WTC11 (cell line): Measurements from ENCODE around the gene GTF3C1. TPM values are rescaled to one million over a fixed set of nuclear protein-coding genes. Genes with fewer than 3 reads are reported as not detected.

ENCODE experiments used
- ATAC-seq: fragments of 200-7000 bp; cut with Tn5 transposase; 2 replicates; pipeline ENCODE4 v1.10.0; 2021; ENCODE audit warnings: mild to moderate bottlenecking, moderate library complexity
- CTCF ChIA-PET: fragments of 300-600 bp; sonication (Branson Sonifier 250); formaldehyde crosslinking; loops from one replicate; lab custom pipeline; 2021; ENCODE audit warnings: antibody characterized with exemption; lab: Charles Lee
- POLR2A ChIA-PET: fragments of 350-600 bp; sonication (Branson Sonifier 250); formaldehyde crosslinking; loops from one replicate; lab custom pipeline; 2021; ENCODE audit warnings: antibody characterized with exemption; lab: Charles Lee
- DNase-seq: peaks from one replicate; pipeline ENCODE4 v3.0.0; 2021; ENCODE audit warnings: low spot score
- H3K27ac Mint-ChIP-seq: 2 replicates; pipeline ENCODE4 v1.8.0; 2021; ENCODE audit warnings: mixed read lengths
- H3K27me3 Mint-ChIP-seq: 2 replicates; pipeline ENCODE4 v1.8.0; 2021; ENCODE audit warnings: low read depth, mild to moderate bottlenecking, moderate library complexity, mixed read lengths
- H3K36me3 Mint-ChIP-seq: 2 replicates; pipeline ENCODE4 v1.8.0; 2021; ENCODE audit warnings: mixed read lengths
- H3K4me1 Mint-ChIP-seq: 2 replicates; pipeline ENCODE4 v1.8.0; 2022; ENCODE audit warnings: mixed read lengths
- H3K4me3 Mint-ChIP-seq: 2 replicates; pipeline ENCODE4 v1.8.0; 2021; ENCODE audit warnings: mild to moderate bottlenecking, moderate library complexity, mixed read lengths
- H3K9me3 Mint-ChIP-seq: 2 replicates; pipeline ENCODE4 v1.8.0; 2021; ENCODE audit warnings: mixed read lengths
- ATF1 ChIP-seq: sonication (generic); formaldehyde crosslinking; IDR thresholded peaks from 2 replicates; pipeline ENCODE4 v1.8.1; 2023; ENCODE audit warnings: mild to moderate bottlenecking, moderate library complexity, missing genetic modification reagents
- ATF6 ChIP-seq: sonication (generic); formaldehyde crosslinking; IDR thresholded peaks from 2 replicates; pipeline ENCODE4 v1.8.1; 2023; ENCODE audit warnings: mild to moderate bottlenecking, missing genetic modification reagents
- CDX4 ChIP-seq: fragments of 250-450 bp; sonication (Bioruptor Pico); IDR thresholded peaks from 2 replicates; pipeline ENCODE4 v1.9.0; 2021; ENCODE audit warnings: moderate library complexity, mild to moderate bottlenecking, inconsistent platforms, borderline replicate concordance
- CTCF ChIP-seq: fragments of 200-600 bp; IDR thresholded peaks from 2 replicates; pipeline ENCODE4 v1.8.0; 2022; ENCODE audit warnings: antibody characterized with exemption
- ETV6 ChIP-seq: sonication (generic); formaldehyde crosslinking; IDR thresholded peaks from 2 replicates; pipeline ENCODE4 v1.8.1; 2022; ENCODE audit warnings: mild to moderate bottlenecking, missing genetic modification reagents
- FOXP1 ChIP-seq: sonication (generic); formaldehyde crosslinking; IDR thresholded peaks from 2 replicates; pipeline ENCODE4 v1.8.0; 2022; ENCODE audit warnings: missing genetic modification reagents, mild to moderate bottlenecking, moderate library complexity, borderline replicate concordance
- FOXP4 ChIP-seq: sonication (generic); formaldehyde crosslinking; IDR thresholded peaks from 2 replicates; pipeline ENCODE4 v1.8.0; 2022; ENCODE audit warnings: mild to moderate bottlenecking, missing genetic modification reagents
- GTF2I ChIP-seq: fragments of 250-450 bp; sonication (Bioruptor Pico); conservative IDR thresholded peaks from 2 replicates; pipeline ENCODE4 v1.4.0; 2021; ENCODE audit warnings: mild to moderate bottlenecking
- MLX ChIP-seq: sonication (generic); formaldehyde crosslinking; IDR thresholded peaks from 2 replicates; pipeline ENCODE4 v1.8.1; 2023; ENCODE audit warnings: mild to moderate bottlenecking, missing genetic modification reagents, moderate library complexity
- NR3C1 ChIP-seq: sonication (generic); formaldehyde crosslinking; conservative IDR thresholded peaks from 2 replicates; pipeline ENCODE4 v1.8.1; 2023; ENCODE audit warnings: low read depth, mild to moderate bottlenecking, missing genetic modification reagents
- PRDM15 ChIP-seq: sonication (generic); formaldehyde crosslinking; IDR thresholded peaks from 2 replicates; pipeline ENCODE4 v1.8.0; 2022; ENCODE audit warnings: missing genetic modification reagents
- STAT6 ChIP-seq: sonication (generic); formaldehyde crosslinking; conservative IDR thresholded peaks from 2 replicates; pipeline ENCODE4 v1.8.1; 2023; ENCODE audit warnings: mild to moderate bottlenecking, low read depth, missing genetic modification reagents, moderate library complexity
- TP53 ChIP-seq: sonication (generic); formaldehyde crosslinking; IDR thresholded peaks from 2 replicates; pipeline ENCODE4 v1.8.1; 2023; ENCODE audit warnings: mild to moderate bottlenecking, missing genetic modification reagents
- ZNF219 ChIP-seq: sonication (generic); formaldehyde crosslinking; IDR thresholded peaks from 2 replicates; pipeline ENCODE4 v1.8.0; 2023; ENCODE audit warnings: missing genetic modification reagents, mild to moderate bottlenecking, borderline replicate concordance
- ZNF232 ChIP-seq: sonication (generic); formaldehyde crosslinking; IDR thresholded peaks from 2 replicates; pipeline ENCODE4 v1.8.0; 2022; ENCODE audit warnings: mild to moderate bottlenecking, missing genetic modification reagents
- ZNF263 ChIP-seq: sonication (generic); formaldehyde crosslinking; IDR thresholded peaks from 2 replicates; pipeline ENCODE4 v1.8.1; 2022; ENCODE audit warnings: low read depth, mild to moderate bottlenecking, moderate library complexity, missing genetic modification reagents
- ZNF512 ChIP-seq: sonication (generic); formaldehyde crosslinking; IDR thresholded peaks from 2 replicates; pipeline ENCODE4 v1.8.1; 2022; ENCODE audit warnings: missing genetic modification reagents, borderline replicate concordance
- total RNA-seq: library from RNA; stranded (reverse); gene quantifications from 3 replicates; pipeline ENCODE4 v1.2.3, GENCODE V29; 2021

GTF3C1 gene
- total RNA-seq, 1 experiment from 2014 or later: 146 TPM

GRCh38 chr16:27476240-27476639 lies 73.5 kb downstream of the GTF3C1 start:
- ATAC-seq (no peak), DNase-seq (no peak)
- TF ChIP-seq ZNF512 (CRISPR knock-in tag): no peak
- TF ChIP-seq TP53 (CRISPR knock-in tag): no peak
- TF ChIP-seq ZNF263 (CRISPR knock-in tag): no peak
- TF ChIP-seq FOXP4 (CRISPR knock-in tag): no peak
- TF ChIP-seq ZNF219 (CRISPR knock-in tag): no peak
- TF ChIP-seq CTCF: no peak
- no peak for TF ChIP-seq ETV6 (CRISPR knock-in tag)
- no peak for TF ChIP-seq ATF1 (CRISPR knock-in tag)
- TF ChIP-seq CDX4 (CRISPR knock-in tag): no peak
- no peak for TF ChIP-seq GTF2I (CRISPR knock-in tag)
- no peak for TF ChIP-seq STAT6 (CRISPR knock-in tag)
- no peak for TF ChIP-seq FOXP1 (CRISPR knock-in tag)
- no peak for TF ChIP-seq PRDM15 (CRISPR knock-in tag)
- TF ChIP-seq NR3C1: no peak
- no peak for TF ChIP-seq ZNF232 (CRISPR knock-in tag)
- no peak for TF ChIP-seq MLX (CRISPR knock-in tag)
- TF ChIP-seq ATF6: no peak
- H3K27ac Mint-ChIP-seq: no peak overlapping the region
- no peak overlapping the region for H3K4me3 Mint-ChIP-seq
- peaks cover 69% of the 10 kb centered on the region for H3K36me3 Mint-ChIP-seq
- ChIA-PET POLR2A (no interaction called here), CTCF (no interaction called here)
- H3K4me1 Mint-ChIP-seq: no peaks in the 10 kb centered on the region
- H3K9me3 Mint-ChIP-seq: no peaks in the 10 kb centered on the region
- H3K27me3 Mint-ChIP-seq: no peaks in the 10 kb centered on the region
